Gastroesophageal sphincter (tissue), 4 donors: Measurements from ENCODE around the gene PTPRK. TPM values are rescaled to one million over a fixed set of nuclear protein-coding genes. Genes with fewer than 3 reads are reported as not detected.

Experiments used
- ATAC-seq: fragments of 150-250 bp; one replicate; pipeline ENCODE4 v1.9.1; 2016; ENCODE audit warnings: mild to moderate bottlenecking, moderate library complexity
- H3K27ac ChIP-seq, 4 donors: fragments of 200-600 bp; sonication (generic) in 3 of 4; 1 replicate in 3 of 4; 2 replicates in 1 of 4; pipeline ENCODE4 v1.5.1; 2016 to 2019
- H3K27me3 ChIP-seq: fragments of 200-600 bp; sonication (generic); one replicate; pipeline ENCODE4 v1.5.1; 2019
- H3K36me3 ChIP-seq, 2 donors: fragments of 200-600 bp; sonication (generic); one replicate each; pipeline ENCODE4 v1.5.1; 2019; ENCODE audit warnings: control low read depth in 1 of 2
- H3K4me1 ChIP-seq, 3 donors: fragments of 200-600 bp; sonication (generic); 1 replicate in 2 of 3; 2 replicates in 1 of 3; pipeline ENCODE4 v1.5.1; 2016 to 2019; ENCODE audit warnings: control low read depth in 2 of 3
- H3K4me3 ChIP-seq, 2 donors: fragments of 200-600 bp; sonication (generic); one replicate each; pipeline ENCODE4 v1.5.1; 2019; ENCODE audit warnings: mild to moderate bottlenecking in 1 of 2, moderate library complexity in 1 of 2
- H3K9me3 ChIP-seq, 3 donors: fragments of 200-600 bp; sonication (generic); one replicate each; pipeline ENCODE4 v1.5.1; 2017 to 2019; ENCODE audit warnings: control low read depth in 2 of 3
- EP300 ChIP-seq: sonication (generic); formaldehyde crosslinking; IDR thresholded peaks from one replicate; pipeline ENCODE4 v1.6.1; 2017; ENCODE audit warnings: antibody characterized with exemption, mild to moderate bottlenecking
- POLR2A ChIP-seq, 2 donors: fragments of 450-650 bp; IDR thresholded peaks; one replicate each; pipeline ENCODE4 v1.6.1; 2017; ENCODE audit warnings: antibody characterized with exemption in 2 of 2, mild to moderate bottlenecking in 2 of 2, moderate library complexity in 1 of 2
- POLR2AphosphoS5 ChIP-seq: sonication (generic); formaldehyde crosslinking; IDR thresholded peaks from one replicate; pipeline ENCODE4 v1.6.1; 2017; ENCODE audit warnings: antibody characterized with exemption
- WGBS, 2 donors: methylation state at CpG; one replicate each; pipeline ENCODE4 v1.1.5; 2018; ENCODE audit warnings: low coverage in 1 of 2; 5-methylcytosine and 5-hydroxymethylcytosine counted together
- total RNA-seq, 4 donors: library from RNA; depleted of rRNA; stranded (reverse); fragments of >200 nt; gene quantifications; one replicate each; pipeline ENCODE4 v1.1.0, GENCODE V29; 2016
- TF ChIP-seq, protein P1 (sequence below), 4 experiments: fragments of 200-600 bp in 2 of 4; fragments of 450-650 bp in 2 of 4; sonication (generic) in 1 of 4; IDR thresholded peaks; one replicate each; pipeline ENCODE4 v1.5.1; 2017 to 2019; ENCODE audit warnings: antibody characterized with exemption in 4 of 4, mild to moderate bottlenecking in 2 of 4, moderate library complexity in 2 of 4

Gene PTPRK
- total RNA-seq, 4 donors from 2014 or later: 42.0 to 47.6 (median 45.8) TPM

DNA sequence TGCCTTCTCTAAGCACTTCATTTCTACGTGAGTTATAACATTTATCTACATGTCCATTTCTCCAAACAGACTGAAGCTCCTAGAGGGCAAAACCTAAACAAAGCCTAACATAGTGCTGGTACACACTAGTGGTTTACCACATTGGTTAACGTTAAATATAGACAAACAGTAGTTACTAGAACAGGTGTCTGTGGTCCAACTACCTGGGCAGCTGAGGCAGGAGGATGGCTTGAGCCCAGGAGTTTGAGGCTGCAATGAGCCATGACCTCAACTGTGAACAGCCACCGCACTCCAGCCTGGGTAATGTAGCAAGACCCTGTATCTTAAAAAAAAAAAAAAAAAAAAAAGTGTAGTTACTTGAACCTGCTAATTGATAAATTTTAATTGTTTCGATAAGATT lies 26.5 kb downstream of the PTPRK start:
- ATAC-seq: no peak
- peaks cover 0 to 82% (median 10%) of the 10 kb centered on the region in 3 donors for H3K4me1 ChIP-seq
- no peaks in the 10 kb centered on the region for H3K27me3 ChIP-seq
- H3K36me3 ChIP-seq: no peaks in the 10 kb centered on the region
- WGBS, 2 donors: 59 to 72% methylated on average over 3 to 4 of the region's 4 CpGs
- no peak overlapping the region for H3K4me3 ChIP-seq
- no peaks in the 10 kb centered on the region for H3K9me3 ChIP-seq
- TF ChIP-seq POLR2A (IDR thresholded peaks at IDR 0.05): no peak
- TF ChIP-seq, protein P1, sequence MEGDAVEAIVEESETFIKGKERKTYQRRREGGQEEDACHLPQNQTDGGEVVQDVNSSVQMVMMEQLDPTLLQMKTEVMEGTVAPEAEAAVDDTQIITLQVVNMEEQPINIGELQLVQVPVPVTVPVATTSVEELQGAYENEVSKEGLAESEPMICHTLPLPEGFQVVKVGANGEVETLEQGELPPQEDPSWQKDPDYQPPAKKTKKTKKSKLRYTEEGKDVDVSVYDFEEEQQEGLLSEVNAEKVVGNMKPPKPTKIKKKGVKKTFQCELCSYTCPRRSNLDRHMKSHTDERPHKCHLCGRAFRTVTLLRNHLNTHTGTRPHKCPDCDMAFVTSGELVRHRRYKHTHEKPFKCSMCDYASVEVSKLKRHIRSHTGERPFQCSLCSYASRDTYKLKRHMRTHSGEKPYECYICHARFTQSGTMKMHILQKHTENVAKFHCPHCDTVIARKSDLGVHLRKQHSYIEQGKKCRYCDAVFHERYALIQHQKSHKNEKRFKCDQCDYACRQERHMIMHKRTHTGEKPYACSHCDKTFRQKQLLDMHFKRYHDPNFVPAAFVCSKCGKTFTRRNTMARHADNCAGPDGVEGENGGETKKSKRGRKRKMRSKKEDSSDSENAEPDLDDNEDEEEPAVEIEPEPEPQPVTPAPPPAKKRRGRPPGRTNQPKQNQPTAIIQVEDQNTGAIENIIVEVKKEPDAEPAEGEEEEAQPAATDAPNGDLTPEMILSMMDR (IDR thresholded peaks at IDR 0.05): no peak
- TF ChIP-seq EP300: no peak
- no peak for TF ChIP-seq POLR2AphosphoS5
- no peak overlapping the region for H3K27ac ChIP-seq

DNA sequence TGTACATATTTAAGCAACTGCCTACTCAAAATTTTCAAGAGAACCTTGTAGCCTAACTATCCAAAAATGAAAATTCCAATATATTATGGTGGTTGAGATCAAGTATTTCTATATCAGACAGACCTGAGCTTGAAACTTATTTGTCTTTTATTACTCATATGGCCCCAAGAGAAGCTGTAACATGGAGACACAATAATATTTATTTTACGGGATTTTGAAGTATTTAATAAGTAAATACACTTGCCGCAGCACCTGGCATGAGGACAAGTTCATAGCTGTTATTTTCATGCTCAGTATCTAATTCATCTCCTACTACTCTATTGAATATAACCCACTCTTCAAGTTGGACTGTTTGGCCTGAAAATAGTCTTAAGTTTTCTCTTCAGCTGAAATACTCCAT lies 28.0 kb downstream of the PTPRK start:
- Histone ChIP-seq H3K4me1 (peaks cover 0 to 69% (median 5%) of the 10 kb centered on the region in 3 donors), H3K9me3 (no peaks in the 10 kb centered on the region), H3K4me3 (peak overlapping the region in 1 of 2 donors; percentile 81), H3K27me3 (no peaks in the 10 kb centered on the region), H3K27ac (peak overlapping the region; percentile 67 to 91 (median 84)), H3K36me3 (no peaks in the 10 kb centered on the region)
- TF ChIP-seq POLR2AphosphoS5 (peak; percentile 17), EP300 (no peak)
- TF ChIP-seq, protein P1 (IDR thresholded peaks at IDR 0.05): no peak
- 13 to 23% methylated on average over 2 of the region's 2 CpGs for WGBS, 2 donors
- ATAC-seq: no peak

DNA sequence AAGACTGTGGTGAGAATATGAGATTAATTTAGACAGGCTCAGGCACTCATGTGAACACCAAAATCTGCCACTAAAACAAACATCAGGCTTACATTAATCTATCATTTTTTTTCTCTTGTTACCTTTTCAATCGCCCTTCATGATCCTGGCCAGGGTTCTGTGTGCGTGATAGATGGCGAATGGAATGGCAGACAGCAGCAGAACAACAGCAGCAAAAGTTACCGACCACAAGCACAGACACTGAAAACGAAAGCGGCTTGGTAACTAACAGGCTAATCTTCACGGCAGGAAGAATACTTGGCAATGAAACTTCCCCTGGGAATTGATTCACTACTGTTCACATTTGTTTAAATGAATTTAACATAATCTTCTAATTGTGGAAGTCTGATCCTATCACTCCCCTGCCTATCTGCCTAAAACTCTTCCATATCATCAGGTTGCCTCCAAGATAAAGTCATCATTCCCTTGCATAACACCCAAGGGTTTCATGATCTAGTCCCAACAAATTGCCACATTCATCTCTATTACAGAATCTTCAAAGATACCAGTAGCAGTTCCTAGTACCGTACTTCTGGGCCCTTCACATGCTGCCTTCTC lies 28.7 kb downstream of the PTPRK start:
- 15 to 22% methylated on average over 5 to 8 of the region's 8 CpGs for WGBS, 2 donors
- peak; percentile 29 for TF ChIP-seq POLR2AphosphoS5
- TF ChIP-seq EP300: no peak
- TF ChIP-seq POLR2A (IDR thresholded peaks at IDR 0.05): no peak
- H3K27ac ChIP-seq: peak overlapping the region; percentile 67 to 91 (median 84)
- H3K27me3 ChIP-seq: no peaks in the 10 kb centered on the region
- no peaks in the 10 kb centered on the region for H3K9me3 ChIP-seq
- no peaks in the 10 kb centered on the region for H3K36me3 ChIP-seq
- H3K4me3 ChIP-seq: peak overlapping the region; percentile 46 to 81
- ATAC-seq: peak; percentile 69
- peaks cover 0 to 65% (median 5%) of the 10 kb centered on the region in 3 donors for H3K4me1 ChIP-seq

DNA sequence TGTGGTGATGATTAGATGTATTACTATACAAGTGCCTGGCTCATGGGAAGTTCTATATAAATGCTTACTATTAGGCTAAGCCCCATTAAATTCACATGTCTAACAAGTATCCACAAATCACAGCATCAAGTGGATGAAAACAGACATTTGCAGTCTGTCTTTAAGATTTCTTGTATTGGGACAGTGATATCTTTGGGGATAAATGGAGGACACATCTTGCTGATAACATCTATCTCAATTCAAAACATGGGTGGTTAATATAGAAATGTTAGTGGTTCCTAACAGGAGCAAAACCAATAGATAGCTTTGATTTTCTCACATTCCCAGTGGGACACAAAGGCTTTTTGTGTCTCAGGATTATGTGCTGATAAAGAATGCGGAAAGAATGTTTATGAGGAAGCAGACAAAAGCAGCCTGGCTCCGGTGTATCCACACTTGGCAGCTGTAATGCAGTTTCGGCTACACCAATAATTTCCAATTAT lies 29.3 kb downstream of the PTPRK start:
- Histone ChIP-seq H3K9me3 (no peaks in the 10 kb centered on the region), H3K27me3 (no peaks in the 10 kb centered on the region), H3K4me3 (peak overlapping the region; percentile 46 to 81), H3K27ac (peak overlapping the region; percentile 67 to 91 (median 84)), H3K4me1 (peaks cover 0 to 60% (median 5%) of the 10 kb centered on the region in 3 donors), H3K36me3 (no peaks in the 10 kb centered on the region)
- TF ChIP-seq, protein P1 (IDR thresholded peaks at IDR 0.05): no peak
- TF ChIP-seq EP300: no peak
- TF ChIP-seq POLR2A (IDR thresholded peaks at IDR 0.05): no peak
- no peak for TF ChIP-seq POLR2AphosphoS5
- no peak for ATAC-seq
- 9 to 10% methylated on average over 3 of the region's 3 CpGs for WGBS, 2 donors

DNA sequence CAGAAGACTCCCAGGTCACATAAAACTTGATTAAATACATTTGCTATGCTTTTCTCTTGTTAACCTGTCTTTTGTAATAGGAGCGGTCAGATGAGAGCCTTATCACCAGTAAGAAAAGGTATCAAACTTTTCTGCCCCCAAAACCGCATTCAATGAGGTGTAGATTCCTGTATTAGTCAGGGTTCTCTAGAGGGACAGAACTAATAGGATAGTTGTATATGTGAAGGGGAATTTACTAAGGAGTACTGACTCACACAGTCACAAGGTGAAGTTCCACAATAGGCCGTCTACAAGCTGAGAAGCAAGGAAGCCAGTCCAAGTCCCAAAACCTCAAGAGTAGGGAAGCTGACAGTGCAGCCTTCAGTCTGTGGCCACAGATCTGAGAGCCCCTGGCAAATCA lies 32.7 kb downstream of the PTPRK start:
- H3K4me1 ChIP-seq: peaks cover 0 to 33% (median 5%) of the 10 kb centered on the region in 3 donors
- H3K27me3 ChIP-seq: no peaks in the 10 kb centered on the region
- no peaks in the 10 kb centered on the region for H3K9me3 ChIP-seq
- 20 to 85% methylated on average over 1 to 3 of the region's 3 CpGs for WGBS, 2 donors
- ATAC-seq: no peak
- no peak overlapping the region for H3K27ac ChIP-seq
- no peak overlapping the region for H3K4me3 ChIP-seq
- no peaks in the 10 kb centered on the region for H3K36me3 ChIP-seq
- TF ChIP-seq, protein P1 (IDR thresholded peaks at IDR 0.05): no peak
- TF ChIP-seq POLR2A (IDR thresholded peaks at IDR 0.05): no peak
- no peak for TF ChIP-seq POLR2AphosphoS5
- no peak for TF ChIP-seq EP300
